Osteocyte (in vitro differentiated cells): Measurements from ENCODE around the gene TOP3B. TPM values are rescaled to one million over a fixed set of nuclear protein-coding genes. Genes with fewer than 3 reads are reported as not detected.

Source experiments
- DNase-seq: peaks from one replicate; pipeline ENCODE4 v3.0.0; 2021; ENCODE audit warnings: mixed read lengths; ENCODE audit not compliant: unreplicated experiment; ENCODE audit errors: extremely low spot score
- H3K27ac Mint-ChIP-seq: one replicate; pipeline ENCODE4 v1.8.0; 2021; ENCODE audit warnings: mild to moderate bottlenecking, mixed read lengths; ENCODE audit not compliant: unreplicated experiment
- H3K27me3 Mint-ChIP-seq: one replicate; pipeline ENCODE4 v1.8.0; 2021; ENCODE audit warnings: mixed read lengths; ENCODE audit not compliant: unreplicated experiment
- H3K36me3 Mint-ChIP-seq: one replicate; pipeline ENCODE4 v1.8.0; 2021; ENCODE audit warnings: mixed read lengths; ENCODE audit not compliant: unreplicated experiment
- H3K4me1 Mint-ChIP-seq: one replicate; pipeline ENCODE4 v1.8.0; 2021; ENCODE audit warnings: mixed read lengths; ENCODE audit not compliant: unreplicated experiment
- H3K4me3 Mint-ChIP-seq: one replicate; pipeline ENCODE4 v1.8.0; 2021; ENCODE audit warnings: mild to moderate bottlenecking, moderate library complexity, mixed read lengths; ENCODE audit not compliant: unreplicated experiment
- H3K9me3 Mint-ChIP-seq: one replicate; pipeline ENCODE4 v1.8.0; 2021; ENCODE audit warnings: mixed read lengths; ENCODE audit not compliant: unreplicated experiment
- CTCF ChIP-seq: fragments of 200-600 bp; sonication (generic); IDR thresholded peaks from 2 replicates; pipeline ENCODE4 v1.5.0; 2021; ENCODE audit warnings: antibody characterized with exemption, mild to moderate bottlenecking, moderate library complexity
- total RNA-seq: library from RNA; stranded (reverse); gene quantifications from 2 replicates; pipeline ENCODE4 v1.2.1, GENCODE V29; 2021

The TOP3B gene
- total RNA-seq, 1 donor from 2014 or later = 46.0 TPM

- no peaks in the 10 kb centered on the region for H3K4me1 Mint-ChIP-seq
- H3K4me3 Mint-ChIP-seq = no peak overlapping the region
- no peak for DNase-seq
- no peaks in the 10 kb centered on the region for H3K9me3 Mint-ChIP-seq
- peaks cover 60% of the 10 kb centered on the region for H3K27me3 Mint-ChIP-seq
- H3K36me3 Mint-ChIP-seq = no peaks in the 10 kb centered on the region
- H3K27ac Mint-ChIP-seq = no peak overlapping the region
- no peak for TF ChIP-seq CTCF
These were observed 20.0 kb upstream of the TOP3B start for GRCh38 chr22:22002526-22003055.

- Mint-ChIP-seq H3K9me3 (no peaks in the 10 kb centered on the region), H3K36me3 (no peaks in the 10 kb centered on the region), H3K4me3 (no peak overlapping the region), H3K4me1 (no peaks in the 10 kb centered on the region), H3K27me3 (peaks cover 60% of the 10 kb centered on the region), H3K27ac (no peak overlapping the region)
- DNase-seq = no peak
- no peak for TF ChIP-seq CTCF
These were observed 19.3 kb upstream of the TOP3B start for GRCh38 chr22:22001664-22002525.

- DNase-seq = no peak
- no peak for TF ChIP-seq CTCF
- H3K36me3 Mint-ChIP-seq = no peaks in the 10 kb centered on the region
- peaks cover 74% of the 10 kb centered on the region for H3K27me3 Mint-ChIP-seq
- no peak overlapping the region for H3K4me3 Mint-ChIP-seq
- H3K9me3 Mint-ChIP-seq = no peaks in the 10 kb centered on the region
- no peaks in the 10 kb centered on the region for H3K4me1 Mint-ChIP-seq
- no peak overlapping the region for H3K27ac Mint-ChIP-seq
These were observed 16.1 kb upstream of the TOP3B start for GRCh38 chr22:21998595-21999247.

GRCh38 chr22:21996175-21996720 is 13.7 kb upstream of the TOP3B start:
- Mint-ChIP-seq H3K36me3 (no peaks in the 10 kb centered on the region), H3K4me1 (no peaks in the 10 kb centered on the region), H3K4me3 (no peak overlapping the region), H3K27ac (no peak overlapping the region), H3K9me3 (no peaks in the 10 kb centered on the region), H3K27me3 (peaks cover 57% of the 10 kb centered on the region)
- TF ChIP-seq CTCF = no peak
- no peak for DNase-seq

- no peak overlapping the region for H3K27ac Mint-ChIP-seq
- DNase-seq = no peak
- H3K9me3 Mint-ChIP-seq = no peaks in the 10 kb centered on the region
- no peak for TF ChIP-seq CTCF
- no peaks in the 10 kb centered on the region for H3K36me3 Mint-ChIP-seq
- peaks cover 54% of the 10 kb centered on the region for H3K27me3 Mint-ChIP-seq
- no peak overlapping the region for H3K4me3 Mint-ChIP-seq
- H3K4me1 Mint-ChIP-seq = no peaks in the 10 kb centered on the region
These were observed 13.1 kb upstream of the TOP3B start for GRCh38 chr22:21995660-21996059.
